Natural killer cell (primary cell): ENCODE measurements around the gene NBDY. TPM values are rescaled to one million over a fixed set of nuclear protein-coding genes. Genes with fewer than 3 reads are reported as not detected.

ENCODE experiments used
- ATAC-seq, 3 donors: fragments of 150-1000 bp in 2 of 3; fragments of 200-7000 bp in 1 of 3; cut with Tn5 transposase; 1 replicate in 1 of 3; 2 replicates in 2 of 3; pipeline ENCODE4 v1.10.0; 2021; ENCODE audit warnings: mild to moderate bottlenecking in 2 of 3, moderate library complexity in 2 of 3
- DNase-seq, 2 donors: peaks; one replicate each; pipeline versions ENCODE4 v3.0.0 to v3.0.0-alpha.2; 2013 to 2021; ENCODE audit warnings: mixed read lengths in 1 of 2
- H3K27ac ChIP-seq: one replicate; pipeline ENCODE4 v1.5.1; 2013; ENCODE audit warnings: mild to moderate bottlenecking, low read length
- H3K27me3 ChIP-seq: one replicate; pipeline ENCODE4 v1.6.1; 2013; ENCODE audit warnings: low read length; ENCODE audit not compliant: control insufficient read depth, insufficient read depth
- H3K36me3 ChIP-seq: one replicate; pipeline ENCODE4 v1.6.1; 2013; ENCODE audit warnings: low read length; ENCODE audit not compliant: control insufficient read depth, insufficient read depth
- H3K4me1 ChIP-seq: one replicate; pipeline ENCODE4 v1.6.1; 2013; ENCODE audit warnings: low read length; ENCODE audit not compliant: control insufficient read depth, insufficient read depth
- H3K4me3 ChIP-seq: one replicate; pipeline ENCODE4 v1.5.1; 2013; ENCODE audit warnings: low read length
- H3K9me3 ChIP-seq: one replicate; pipeline ENCODE4 v1.6.1; 2013; ENCODE audit warnings: low read length; ENCODE audit not compliant: control insufficient read depth, insufficient read depth
- H3K27ac Mint-ChIP-seq, 2 donors: one replicate each; pipeline ENCODE4 v1.8.0; 2022; ENCODE audit warnings: mild to moderate bottlenecking in 2 of 2, mixed read lengths in 2 of 2, moderate library complexity in 1 of 2
- H3K27me3 Mint-ChIP-seq, 2 donors: one replicate each; pipeline ENCODE4 v1.8.0; 2022; ENCODE audit warnings: low read depth in 2 of 2, mixed read lengths in 2 of 2
- H3K36me3 Mint-ChIP-seq: one replicate; pipeline ENCODE4 v1.8.0; 2022; ENCODE audit warnings: mixed read lengths
- H3K4me1 Mint-ChIP-seq, 2 donors: one replicate each; pipeline ENCODE4 v1.8.0; 2022; ENCODE audit warnings: mixed read lengths in 2 of 2
- H3K4me3 Mint-ChIP-seq: one replicate; pipeline ENCODE4 v1.8.0; 2022; ENCODE audit warnings: mild to moderate bottlenecking, moderate library complexity, mixed read lengths
- H3K9me3 Mint-ChIP-seq, 2 donors: one replicate each; pipeline ENCODE4 v1.8.0; 2022; ENCODE audit warnings: mixed read lengths in 2 of 2
- WGBS: methylation state at CpG from one replicate; pipeline ENCODE4 v1.1.7; 2013; ENCODE audit warnings: missing lambda C conversion rate; ENCODE audit not compliant: insufficient coverage; 5-methylcytosine and 5-hydroxymethylcytosine counted together
- intact Hi-C: fragments of 100-400 bp; cut with micrococcal nuclease; formaldehyde crosslinking; loops from one replicate; pipeline ENCODE4 v1.14.2; 2022
- total RNA-seq, 4 donors: library from RNA; stranded (reverse); fragments of 120-200 nt in 1 of 4; gene quantifications; one replicate each; pipeline versions ENCODE4 v1.2.3 to v1.2.4, GENCODE V29; 2013 to 2022
- TF ChIP-seq, protein P1 (sequence below): fragments of 200-600 bp; IDR thresholded peaks from one replicate; pipeline ENCODE4 v1.8.0; 2022; ENCODE audit warnings: antibody characterized with exemption

NBDY gene
- total RNA-seq, 3 donors from 2014 or later (not counting 1 experiment from before 2014, with no cell fraction given), result 16.0 to 23.6 (median 16.6) TPM

DNA sequence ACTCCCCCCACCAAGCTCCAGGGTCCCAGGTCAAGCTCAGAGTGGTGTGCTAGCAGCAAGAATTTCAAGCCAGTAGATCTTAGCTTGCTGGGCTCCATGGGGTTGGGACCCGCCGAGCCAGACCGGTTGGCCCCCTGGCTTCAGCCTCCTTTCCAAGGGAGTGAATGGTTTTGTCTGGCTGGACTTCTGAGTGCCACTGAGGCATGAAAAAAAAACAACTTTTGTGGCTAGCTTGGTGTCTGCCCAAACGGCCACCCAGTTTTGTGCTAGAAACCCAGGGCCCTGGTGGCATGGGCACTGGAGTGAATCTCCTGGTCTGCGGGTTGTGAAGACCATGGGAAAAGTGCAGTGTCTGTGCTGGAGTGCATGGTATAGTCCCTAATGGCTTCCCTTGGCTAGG, 82.6 kb downstream of the NBDY start:
- Histone ChIP-seq H3K36me3 (no peaks in the 10 kb centered on the region), H3K27ac (peak overlapping the region; percentile 25), H3K27me3 (no peaks in the 10 kb centered on the region), H3K9me3 (no peaks in the 10 kb centered on the region), H3K4me1 (peaks cover 33% of the 10 kb centered on the region), H3K4me3 (no peak overlapping the region)
- TF ChIP-seq, protein P1, sequence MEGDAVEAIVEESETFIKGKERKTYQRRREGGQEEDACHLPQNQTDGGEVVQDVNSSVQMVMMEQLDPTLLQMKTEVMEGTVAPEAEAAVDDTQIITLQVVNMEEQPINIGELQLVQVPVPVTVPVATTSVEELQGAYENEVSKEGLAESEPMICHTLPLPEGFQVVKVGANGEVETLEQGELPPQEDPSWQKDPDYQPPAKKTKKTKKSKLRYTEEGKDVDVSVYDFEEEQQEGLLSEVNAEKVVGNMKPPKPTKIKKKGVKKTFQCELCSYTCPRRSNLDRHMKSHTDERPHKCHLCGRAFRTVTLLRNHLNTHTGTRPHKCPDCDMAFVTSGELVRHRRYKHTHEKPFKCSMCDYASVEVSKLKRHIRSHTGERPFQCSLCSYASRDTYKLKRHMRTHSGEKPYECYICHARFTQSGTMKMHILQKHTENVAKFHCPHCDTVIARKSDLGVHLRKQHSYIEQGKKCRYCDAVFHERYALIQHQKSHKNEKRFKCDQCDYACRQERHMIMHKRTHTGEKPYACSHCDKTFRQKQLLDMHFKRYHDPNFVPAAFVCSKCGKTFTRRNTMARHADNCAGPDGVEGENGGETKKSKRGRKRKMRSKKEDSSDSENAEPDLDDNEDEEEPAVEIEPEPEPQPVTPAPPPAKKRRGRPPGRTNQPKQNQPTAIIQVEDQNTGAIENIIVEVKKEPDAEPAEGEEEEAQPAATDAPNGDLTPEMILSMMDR, result no peak
- H3K36me3 Mint-ChIP-seq, result no peaks in the 10 kb centered on the region
- 86% methylated on average over 5 of the region's 5 CpGs for WGBS
- ATAC-seq (no peak), DNase-seq (no peak)
- H3K4me3 Mint-ChIP-seq, result no peak overlapping the region
- H3K9me3 Mint-ChIP-seq, result no peaks in the 10 kb centered on the region
- intact Hi-C loops, result no loop called here
- no peaks in the 10 kb centered on the region for H3K27me3 Mint-ChIP-seq
- peaks cover 23 to 29% of the 10 kb centered on the region in 2 donors for H3K4me1 Mint-ChIP-seq
- H3K27ac Mint-ChIP-seq, result peak overlapping the region in 1 of 2 donors; percentile 90

DNA sequence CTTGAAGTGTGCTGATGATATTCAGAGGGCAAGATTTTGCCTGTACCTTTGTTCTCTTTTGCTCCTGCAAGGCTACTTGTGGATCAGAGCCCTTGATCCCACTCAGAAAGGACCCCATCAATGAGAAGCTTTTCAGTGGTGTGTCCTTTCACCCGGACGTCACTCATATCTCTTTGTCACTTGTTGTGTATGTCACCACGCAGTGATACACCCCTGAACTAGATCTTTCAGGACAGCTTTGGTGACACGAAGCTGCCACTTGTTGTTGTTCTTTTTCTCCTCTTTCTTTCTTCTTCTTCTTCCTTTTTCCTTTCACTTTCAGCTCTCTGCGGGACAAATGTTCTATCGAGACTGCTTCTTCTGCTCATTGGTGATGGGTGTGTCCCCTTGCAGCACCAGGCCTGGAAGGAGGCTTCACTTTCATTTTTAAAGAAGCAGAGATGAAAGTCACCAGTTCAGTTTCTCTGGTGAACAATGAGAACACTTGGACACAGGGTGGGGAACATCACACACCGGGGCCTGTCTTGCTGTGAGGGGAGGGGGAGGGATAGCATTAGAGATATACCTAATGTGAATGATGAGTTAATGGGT, 83.6 kb downstream of the NBDY start:
- TF ChIP-seq, protein P1, result no peak
- H3K27me3 ChIP-seq, result no peaks in the 10 kb centered on the region
- WGBS, result 12% methylated on average over 5 of the region's 7 CpGs
- ATAC-seq (peak; percentile 36 to 67 (median 44)), DNase-seq (peak in 1 of 2 donors; percentile 72)
- peaks cover 23 to 29% of the 10 kb centered on the region in 2 donors for H3K4me1 Mint-ChIP-seq
- H3K27ac Mint-ChIP-seq, result peak overlapping the region; percentile 85 to 97
- no peaks in the 10 kb centered on the region for H3K36me3 Mint-ChIP-seq
- peak overlapping the region; percentile 11 for H3K4me3 ChIP-seq
- peak overlapping the region; percentile 78 for H3K4me3 Mint-ChIP-seq
- no peaks in the 10 kb centered on the region for H3K36me3 ChIP-seq
- intact Hi-C loops, result no loop called here
- no peaks in the 10 kb centered on the region for H3K9me3 Mint-ChIP-seq
- no peaks in the 10 kb centered on the region for H3K27me3 Mint-ChIP-seq
- H3K4me1 ChIP-seq, result peaks cover 33% of the 10 kb centered on the region
- H3K9me3 ChIP-seq, result no peaks in the 10 kb centered on the region
- peak overlapping the region; percentile 98 for H3K27ac ChIP-seq

DNA sequence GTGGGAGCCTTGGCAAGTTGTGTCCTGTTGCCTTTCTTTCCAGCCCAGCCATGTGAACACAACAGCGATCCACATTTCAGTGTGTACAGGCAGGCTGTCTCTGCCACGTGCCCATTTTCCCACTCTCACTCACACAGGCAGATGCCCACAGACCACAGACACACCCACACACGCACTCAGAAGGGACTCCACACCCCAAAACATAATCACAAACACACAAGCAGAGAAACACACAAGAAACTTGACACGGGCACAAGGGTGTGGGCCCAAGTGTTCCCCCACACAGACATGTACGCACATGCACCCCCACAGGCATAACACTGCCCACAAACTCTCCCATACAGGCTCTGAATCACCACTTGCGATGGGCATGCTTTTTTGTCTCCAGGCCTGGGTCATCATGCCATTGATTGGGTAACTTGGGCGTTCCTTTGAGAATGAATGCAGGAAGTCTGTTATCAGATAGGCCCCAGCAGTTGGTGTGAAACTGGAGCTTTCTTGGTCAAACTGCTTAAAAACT, 84.3 kb downstream of the NBDY start:
- intact Hi-C loops, result no loop called here
- Mint-ChIP-seq H3K9me3 (no peaks in the 10 kb centered on the region), H3K36me3 (no peaks in the 10 kb centered on the region), H3K4me3 (peak overlapping the region; percentile 74), H3K4me1 (peaks cover 23 to 29% of the 10 kb centered on the region in 2 donors), H3K27ac (peak overlapping the region; percentile 85 to 97), H3K27me3 (no peaks in the 10 kb centered on the region)
- 4% methylated on average over 5 of the region's 7 CpGs for WGBS
- Histone ChIP-seq H3K36me3 (no peaks in the 10 kb centered on the region), H3K4me3 (no peak overlapping the region), H3K27me3 (no peaks in the 10 kb centered on the region), H3K4me1 (peaks cover 33% of the 10 kb centered on the region), H3K9me3 (no peaks in the 10 kb centered on the region), H3K27ac (peak overlapping the region; percentile 98)
- peak; percentile 87 to 94 (median 88) for ATAC-seq
- TF ChIP-seq, protein P1, result no peak
- DNase-seq, result peak; percentile 53 to 79
